ENCODE results near the gene DDX1.
"Not testable (repeated sequence)": the region's sequence is repeated elsewhere in the genome, so short reads cannot be mapped to it uniquely, and the experiment has no call there.

Gene DDX1

DNA sequence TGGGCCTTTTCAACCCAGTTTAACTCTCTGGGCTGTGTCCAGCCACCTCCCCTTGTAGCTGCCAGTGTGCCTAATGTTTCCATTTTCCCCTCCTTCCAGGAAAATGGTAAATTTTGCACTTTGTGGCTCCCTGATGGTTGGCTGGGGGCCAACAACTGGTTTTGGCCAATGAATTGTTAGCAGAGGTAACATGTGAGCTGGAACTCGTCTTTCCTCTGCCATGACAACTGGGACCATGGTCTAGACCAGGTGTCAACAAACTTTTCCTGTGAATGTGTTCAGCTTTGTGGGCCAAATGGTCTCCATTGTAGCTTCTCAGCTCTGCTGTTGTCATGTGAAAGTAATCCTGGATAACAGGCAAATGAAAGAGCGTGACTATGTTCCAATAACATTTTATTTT lies 87.2 kb downstream of the DDX1 start:
- no peak for DNase-seq

DNA sequence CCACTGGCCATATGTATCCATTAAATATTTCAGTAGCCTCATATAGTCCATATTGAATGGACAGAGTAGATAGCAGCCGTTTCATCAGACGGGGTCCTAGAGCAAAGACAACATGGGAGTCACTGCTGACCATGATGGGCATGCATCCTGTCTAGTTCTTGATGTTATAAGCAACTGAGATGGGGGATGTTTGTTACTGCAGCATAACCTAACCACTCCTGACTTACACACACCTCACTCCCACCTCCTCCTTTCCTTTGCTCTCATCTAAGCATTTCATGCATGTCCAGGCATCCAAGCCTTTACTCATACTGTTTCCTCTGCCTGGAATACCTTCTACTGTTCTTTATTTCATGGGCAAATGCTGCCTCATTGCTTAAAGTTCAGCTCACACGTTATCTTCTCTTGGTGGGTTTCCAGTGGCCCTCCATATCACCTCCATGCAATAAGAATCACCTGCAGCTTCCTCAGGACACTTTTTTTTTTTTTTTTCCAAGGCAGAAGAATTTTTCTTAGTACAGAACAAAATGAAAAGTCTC lies 87.8 kb downstream of the DDX1 start:
- DNase-seq = no peak

DNA sequence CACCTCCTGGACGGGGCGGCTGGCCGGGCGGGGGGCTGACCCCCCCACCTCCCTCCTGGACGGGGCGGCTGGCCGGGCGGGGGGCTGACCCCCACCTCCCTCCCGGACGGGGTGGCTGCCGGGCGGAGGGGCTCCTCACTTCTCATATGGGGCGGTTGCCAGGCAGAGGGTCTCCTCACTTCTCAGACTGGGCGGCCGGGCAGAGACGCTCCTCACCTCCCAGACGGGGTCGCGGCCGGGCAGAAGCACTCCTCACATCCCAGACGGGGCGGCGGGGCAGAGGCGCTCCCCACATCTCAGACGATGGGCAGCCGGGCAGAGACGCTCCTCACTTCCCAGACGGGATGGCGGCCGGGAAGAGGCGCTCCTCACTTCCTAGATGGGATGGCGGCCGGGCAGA lies 88.5 kb downstream of the DDX1 start:
- DNase-seq = not testable (repeated sequence)
